ENCODE measurements around the gene PTPRN2.
A peak's percentile ranks its signal among the peaks of the same experiment; 100 is the strongest.
"Not testable (repeated sequence)": the region's sequence is repeated elsewhere in the genome, so short reads cannot be mapped to it uniquely, and the experiment has no call there.

Gene PTPRN2

DNA sequence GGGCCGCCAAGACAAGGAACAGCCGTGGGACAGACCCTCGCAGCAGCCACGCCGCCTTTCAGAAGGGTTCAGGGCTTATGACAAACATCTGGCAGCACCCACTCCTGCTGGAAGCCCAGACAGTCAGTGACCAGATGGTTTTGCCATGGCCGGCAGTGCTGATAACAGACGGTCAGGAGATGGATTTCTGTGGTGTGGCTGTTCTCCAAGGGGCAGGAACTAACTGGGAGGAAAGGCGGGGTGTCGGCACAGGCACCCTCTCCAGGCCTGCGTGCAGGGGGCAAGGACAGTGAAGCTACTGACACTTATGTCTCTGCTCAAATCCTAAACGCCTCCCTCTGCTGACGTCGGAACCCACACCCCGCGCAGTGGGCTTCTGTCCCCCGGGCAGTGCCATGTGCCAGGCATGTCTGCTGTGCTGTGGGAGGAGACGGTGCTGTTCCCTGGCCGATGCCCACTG is 834.8 kb downstream of the PTPRN2 start:
- no peak for DNase-seq

DNA sequence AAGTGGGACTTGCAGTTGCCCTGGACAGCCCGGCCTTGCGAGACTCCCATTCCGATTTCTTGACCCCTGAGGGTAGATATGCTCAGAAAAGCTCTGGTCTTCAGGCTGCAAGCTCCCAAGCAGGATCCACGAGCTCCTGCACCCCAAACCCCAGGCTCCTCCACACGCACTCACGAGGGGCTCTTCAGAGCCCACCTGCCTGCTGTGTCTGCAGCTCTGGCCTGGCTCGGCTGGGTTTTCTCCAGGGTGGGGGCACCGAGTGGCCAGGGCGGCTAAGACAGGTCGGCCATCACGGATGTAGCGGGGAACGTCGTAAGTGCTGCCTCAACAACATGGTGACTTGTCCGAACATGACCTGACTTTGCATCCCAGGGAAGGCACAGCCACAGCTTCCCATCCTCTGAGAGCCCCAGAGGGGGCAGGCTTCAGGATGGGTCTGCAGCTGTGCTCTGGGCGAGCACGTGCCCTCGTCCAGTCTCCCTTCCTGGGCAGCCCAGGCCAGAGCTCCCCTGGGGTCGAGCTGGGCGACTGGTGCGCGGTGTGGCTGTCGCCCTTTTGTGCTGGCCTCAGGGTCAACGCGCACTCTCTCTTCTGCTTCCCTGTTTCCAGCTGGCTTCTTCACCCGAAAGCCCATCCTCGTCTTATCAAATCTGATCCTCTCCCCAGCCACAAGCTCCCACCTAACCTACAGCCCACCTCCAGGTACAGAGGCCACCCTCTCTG is 835.5 kb downstream of the PTPRN2 start:
- no peak for DNase-seq

DNA sequence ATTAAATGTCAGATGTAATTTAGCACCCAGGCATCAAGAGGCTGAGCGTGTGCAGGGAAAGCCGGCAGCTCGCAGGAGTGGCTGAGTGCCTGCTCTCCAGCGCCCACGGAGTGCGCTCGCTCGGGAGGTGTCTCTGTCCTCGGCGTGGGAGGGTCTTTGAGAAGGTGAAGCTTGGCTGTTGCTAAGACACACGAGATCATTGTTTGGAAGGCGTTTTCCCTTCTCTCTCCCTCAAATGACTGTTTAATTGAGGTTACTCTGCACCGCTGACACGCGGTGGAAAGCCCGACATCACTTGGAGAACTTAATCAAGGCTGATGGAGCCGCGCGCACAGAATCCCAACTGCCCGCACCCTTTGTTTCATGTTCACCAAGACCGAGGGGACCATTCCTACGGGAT is 836.2 kb downstream of the PTPRN2 start:
- DNase-seq, result peak; percentile 15

DNA sequence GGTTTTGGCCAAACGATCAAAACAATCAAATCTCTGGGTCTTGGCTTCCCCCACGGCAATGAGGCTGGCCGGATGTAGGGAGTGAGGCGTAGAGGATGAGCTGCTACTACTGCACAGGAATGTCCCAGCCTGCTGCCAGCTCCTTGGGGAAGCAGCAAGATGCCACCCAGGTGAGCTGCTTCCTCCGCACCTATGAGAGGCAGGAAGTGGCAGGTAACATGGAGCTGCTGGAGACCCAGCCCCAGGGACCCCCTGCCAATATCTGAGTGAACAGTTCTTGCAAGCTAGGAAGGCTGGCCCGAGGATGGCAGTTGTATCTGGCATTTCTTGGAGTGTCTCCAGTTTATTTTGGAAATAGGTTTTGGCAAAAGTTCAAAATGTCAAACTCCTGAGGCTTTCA is 837.3 kb downstream of the PTPRN2 start:
- no peak for DNase-seq

DNA sequence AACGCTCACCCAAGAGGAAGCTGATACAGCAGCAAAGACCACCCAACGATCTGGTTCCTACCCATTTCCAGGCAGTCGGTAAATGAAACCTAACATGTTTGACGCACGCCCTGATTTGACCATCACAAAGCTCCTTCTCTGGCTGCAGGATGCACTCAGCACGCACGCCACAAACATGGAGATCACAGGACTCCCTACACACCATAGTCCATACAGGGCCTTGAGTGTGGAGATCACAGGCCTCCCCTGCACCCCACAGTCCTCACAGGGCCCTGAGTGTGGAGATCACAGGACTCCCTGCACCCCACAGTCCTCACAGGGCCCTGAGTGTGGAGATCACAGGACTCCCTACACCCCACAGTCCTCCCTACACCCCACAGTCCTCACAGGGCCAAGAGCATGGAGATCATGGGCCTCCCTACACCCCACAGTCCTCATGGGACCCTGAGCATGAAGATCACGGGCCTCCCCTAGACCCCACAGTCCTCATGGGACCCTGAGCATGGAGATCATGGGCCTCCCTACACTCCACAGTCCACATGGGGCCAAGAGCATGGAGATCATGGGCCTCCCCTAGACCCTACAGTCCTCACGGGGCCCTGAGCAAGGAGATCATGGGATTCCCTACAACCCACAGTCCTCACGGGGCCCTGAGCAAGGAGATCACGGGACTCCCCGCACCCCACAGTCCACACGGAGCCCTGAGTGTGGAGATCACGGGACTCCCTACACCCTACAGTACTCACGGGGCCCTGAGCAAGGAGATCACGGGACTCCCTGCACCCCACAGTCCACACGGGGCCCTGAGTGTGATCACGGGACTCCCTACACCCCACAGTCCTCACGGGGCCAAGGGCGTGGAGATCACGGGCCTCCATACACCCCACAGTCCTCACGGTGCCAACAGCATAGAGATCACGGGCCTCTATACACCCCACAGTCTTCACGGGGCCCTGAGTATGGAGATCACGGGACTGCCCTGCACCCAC is 841.6 kb downstream of the PTPRN2 start:
- no peak for DNase-seq

DNA sequence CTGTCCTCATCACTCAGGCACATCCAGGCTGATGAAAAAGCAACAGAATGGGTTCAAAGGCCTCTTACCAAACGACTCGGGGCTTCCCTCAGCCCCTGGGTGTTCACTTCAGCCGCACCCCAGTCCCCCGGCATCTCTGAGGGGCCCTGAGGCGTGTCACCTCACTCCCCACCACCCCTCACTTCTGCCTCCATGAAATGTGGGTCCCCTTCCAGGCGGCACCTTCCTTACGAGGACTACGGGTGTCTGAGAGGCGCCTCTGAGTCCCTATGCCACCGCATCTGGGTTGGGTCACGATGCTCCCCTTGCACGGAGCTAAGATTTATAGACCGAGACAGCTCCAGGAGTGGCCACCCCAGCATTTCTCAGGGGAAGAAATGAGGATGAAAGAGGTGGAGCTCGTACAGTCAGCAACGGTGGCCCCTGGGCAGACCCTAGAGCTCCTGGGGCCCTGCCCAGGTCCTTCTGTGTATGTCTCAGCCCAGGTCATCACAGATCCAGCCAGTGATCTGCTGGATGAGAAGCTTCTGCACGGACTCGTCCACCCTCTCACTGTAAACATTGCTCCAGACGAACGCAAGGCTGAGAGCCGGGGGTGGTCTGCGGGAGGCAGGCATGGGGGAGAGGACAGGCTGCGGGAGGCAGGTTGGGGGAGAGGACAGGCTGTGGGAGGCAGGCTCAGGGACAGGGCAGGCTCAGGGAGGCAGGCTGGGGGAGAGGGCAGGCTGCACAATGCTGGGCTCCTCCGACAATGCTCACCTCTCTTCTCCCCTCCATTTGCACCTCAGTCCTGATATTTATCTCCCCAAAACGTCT is 842.6 kb downstream of the PTPRN2 start:
- no peak for DNase-seq

DNA sequence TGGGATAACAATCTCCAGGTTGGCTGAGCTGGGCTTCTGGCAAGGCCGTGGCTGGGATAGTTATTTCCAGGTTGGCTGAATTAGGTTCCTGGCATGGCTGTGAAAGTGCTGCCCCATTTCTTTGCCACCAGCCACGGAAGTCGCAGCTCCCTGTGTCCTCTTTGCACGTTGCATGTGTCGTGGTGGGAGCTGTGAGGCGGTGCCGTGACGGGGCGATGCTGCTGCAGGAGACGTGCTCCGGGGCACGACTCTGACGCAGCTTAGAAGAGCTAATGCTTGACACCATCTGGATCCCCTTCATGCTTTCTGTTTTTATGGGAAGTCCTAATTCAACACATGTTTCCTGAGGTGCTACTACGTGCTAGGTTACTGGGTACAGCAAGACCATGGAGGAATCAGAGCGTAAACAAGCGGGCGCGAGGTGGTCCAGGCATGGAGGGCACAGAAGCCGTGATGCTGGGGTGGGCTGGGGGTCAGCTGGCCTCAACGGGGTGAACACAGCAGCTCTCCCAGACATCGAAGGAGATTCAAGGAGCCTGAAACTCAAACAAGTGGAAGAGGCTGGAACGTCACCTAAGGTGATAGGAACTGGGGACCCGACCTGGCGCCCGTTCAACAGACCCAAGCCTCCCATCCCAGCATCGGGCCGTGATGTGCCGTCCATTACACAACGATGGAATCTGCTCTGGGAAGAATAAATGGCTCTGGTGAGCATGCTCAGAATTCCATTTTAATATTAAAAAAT is 843.7 kb downstream of the PTPRN2 start:
- no peak for DNase-seq

DNA sequence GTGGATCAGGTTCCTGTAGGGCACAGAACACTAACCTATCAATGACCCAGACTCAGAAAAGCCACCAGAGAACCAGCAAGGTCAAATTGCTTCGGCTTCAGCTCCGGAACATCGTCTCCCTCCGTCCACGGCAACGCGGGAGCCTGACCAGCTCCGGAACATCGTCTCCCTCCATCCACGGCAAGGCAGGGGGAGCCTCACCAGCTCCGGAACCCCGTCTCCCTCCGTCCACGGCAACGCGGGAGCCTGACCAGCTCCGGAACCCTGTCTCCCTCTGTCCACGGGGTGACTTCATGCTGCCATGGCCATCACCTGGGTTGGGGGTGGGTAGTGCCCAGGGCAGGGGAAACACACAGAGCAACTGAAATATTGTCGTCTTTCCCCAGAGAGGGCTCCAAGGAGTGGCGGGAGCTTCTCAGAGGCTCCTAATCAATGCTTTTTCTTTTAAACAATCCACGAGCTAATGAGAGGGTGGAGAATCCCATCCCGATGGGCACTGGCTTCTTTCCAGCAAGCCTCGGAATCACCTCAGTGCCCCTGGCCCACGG is 847.3 kb downstream of the PTPRN2 start:
- DNase-seq, result no peak

DNA sequence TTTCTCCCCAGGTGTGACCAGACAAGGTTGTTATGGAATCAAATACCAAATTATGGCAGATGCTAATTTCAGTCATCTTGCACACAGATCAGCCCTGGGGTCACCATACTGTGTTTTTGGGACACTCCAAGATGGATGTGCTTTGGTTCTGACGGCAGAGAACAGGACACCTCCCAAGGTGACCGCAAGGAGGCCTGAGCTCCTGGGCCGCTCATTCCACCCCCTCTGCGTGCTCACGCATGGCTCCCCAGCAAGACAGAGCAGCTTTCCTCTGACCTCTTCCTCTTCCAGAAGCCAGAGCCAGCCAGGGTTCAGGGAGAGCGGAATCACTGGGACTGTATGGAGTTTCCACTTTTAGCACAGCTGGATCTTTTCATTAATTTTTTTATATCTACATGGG is 848.0 kb downstream of the PTPRN2 start:
- DNase-seq, result no peak

DNA sequence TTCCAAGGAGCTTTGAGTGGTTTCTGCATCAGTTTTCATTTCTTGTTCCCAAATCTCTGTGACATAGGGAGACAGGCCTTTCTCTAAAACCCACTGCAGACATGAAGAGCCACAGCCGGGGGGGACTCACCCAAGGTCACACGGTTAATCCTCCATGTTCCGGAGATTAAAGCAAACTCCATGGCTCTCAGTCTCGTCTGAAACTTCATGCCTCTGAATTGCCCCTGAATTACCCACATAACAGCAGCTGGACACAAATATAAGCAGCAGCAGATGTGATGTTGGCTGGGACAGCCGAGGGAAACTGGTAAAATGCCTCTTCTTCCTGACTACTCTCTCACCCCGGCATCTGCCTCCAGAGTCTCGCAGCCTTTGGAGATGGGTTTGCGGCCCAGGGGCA is 848.6 kb downstream of the PTPRN2 start:
- no peak for DNase-seq

DNA sequence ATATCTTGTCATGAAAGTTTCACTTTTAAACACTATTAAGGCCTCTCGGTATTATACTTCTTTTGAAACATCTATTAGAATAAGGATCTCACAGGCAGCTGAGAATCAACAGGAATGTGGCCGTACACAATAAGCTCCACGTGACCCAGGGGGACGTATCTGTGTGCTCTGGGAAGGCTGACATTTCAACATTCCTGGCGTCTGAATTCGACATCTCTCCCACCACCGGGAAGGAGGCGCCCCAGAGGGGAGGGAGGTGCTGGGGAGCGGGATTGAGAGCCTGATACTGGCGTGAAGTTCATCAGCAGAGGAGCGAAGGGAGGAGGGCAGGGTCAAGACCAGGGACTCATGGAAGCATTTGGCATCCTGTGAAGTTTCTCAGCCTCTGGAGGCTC is 849.6 kb downstream of the PTPRN2 start:
- DNase-seq, result no peak

DNA sequence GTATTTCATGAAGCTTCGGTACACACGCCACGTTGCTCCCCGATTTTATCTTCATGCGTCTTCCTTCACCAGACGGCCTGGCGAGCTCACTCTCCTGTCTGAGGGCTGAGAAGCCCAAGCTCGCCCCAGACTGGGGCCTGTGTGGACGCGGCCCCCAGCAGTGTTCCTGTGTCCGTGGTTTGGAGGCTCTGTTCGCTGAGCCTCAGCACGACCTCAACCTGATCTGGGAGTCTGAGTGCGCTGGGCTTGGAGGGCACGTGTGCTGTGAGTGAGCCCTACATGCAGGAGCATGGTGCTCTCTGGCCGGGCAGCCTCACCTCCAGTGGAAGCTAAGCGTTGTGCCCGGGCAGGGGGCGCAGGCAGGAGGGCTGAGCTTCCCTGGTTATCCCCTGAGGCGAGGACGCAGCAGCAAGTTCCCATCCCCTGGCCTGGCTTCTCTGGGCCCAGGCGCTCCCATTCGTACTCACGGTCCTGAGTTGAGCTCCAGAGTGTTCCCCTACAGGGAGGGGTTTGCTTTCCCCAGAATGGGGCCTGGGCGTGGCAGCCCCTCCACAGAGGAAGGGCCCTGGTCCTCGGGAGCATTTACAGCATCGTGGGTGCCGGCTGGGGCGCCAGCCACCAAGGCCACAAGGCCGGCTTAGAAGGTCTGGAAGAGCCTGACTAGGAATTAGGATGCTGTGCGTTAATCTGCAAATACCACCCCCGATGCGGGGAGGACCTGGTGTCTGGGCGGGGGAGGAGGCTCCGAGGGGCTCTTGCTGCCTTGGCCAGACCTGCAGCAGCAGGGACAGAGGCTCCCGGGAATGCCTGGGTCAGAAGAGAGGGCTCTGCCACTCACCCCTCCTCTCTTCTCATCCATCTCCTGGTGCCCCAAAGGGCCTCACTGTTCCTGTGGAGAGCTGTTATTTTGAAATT is 850.2 kb downstream of the PTPRN2 start:
- no peak for DNase-seq

DNA sequence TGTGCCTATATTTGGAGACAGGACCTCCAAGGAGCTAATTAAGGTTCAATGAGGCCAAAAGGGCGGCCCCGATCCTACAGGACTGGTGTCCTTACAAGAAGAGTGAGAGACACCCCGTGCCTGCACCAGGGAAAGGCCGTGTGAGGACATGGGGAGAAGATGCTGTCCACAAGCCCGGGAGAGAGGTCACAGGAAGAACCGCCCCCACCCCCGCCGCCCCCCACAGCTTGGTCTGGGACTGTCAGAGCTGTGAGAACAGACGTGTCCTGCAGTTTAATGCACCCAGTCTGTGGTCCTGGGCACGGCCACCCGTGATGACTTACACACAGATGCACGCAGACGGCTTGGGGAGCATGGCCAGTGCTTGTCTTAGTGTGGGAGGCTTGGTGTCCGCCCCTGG is 851.3 kb downstream of the PTPRN2 start:
- no peak for DNase-seq

DNA sequence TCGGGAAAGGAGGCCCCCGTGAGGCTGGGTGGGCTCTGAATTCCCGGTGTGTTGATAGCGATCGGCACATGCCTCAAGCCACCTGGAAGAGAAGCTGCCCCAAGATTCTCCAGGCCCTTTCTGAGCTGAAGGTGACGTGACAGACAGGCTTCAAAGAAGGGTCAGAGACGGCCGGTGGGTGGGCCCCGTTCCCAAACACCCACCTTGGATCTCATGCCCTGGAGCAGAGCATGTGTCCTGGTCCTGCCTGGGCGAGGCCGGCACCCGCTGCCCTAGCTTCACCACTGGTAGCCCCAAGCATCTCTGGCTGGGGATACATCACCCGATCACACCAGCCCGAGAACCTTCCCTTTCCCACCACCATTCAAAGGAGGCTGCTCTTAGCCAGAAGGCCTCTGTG is 851.8 kb downstream of the PTPRN2 start:
- no peak for DNase-seq

DNA sequence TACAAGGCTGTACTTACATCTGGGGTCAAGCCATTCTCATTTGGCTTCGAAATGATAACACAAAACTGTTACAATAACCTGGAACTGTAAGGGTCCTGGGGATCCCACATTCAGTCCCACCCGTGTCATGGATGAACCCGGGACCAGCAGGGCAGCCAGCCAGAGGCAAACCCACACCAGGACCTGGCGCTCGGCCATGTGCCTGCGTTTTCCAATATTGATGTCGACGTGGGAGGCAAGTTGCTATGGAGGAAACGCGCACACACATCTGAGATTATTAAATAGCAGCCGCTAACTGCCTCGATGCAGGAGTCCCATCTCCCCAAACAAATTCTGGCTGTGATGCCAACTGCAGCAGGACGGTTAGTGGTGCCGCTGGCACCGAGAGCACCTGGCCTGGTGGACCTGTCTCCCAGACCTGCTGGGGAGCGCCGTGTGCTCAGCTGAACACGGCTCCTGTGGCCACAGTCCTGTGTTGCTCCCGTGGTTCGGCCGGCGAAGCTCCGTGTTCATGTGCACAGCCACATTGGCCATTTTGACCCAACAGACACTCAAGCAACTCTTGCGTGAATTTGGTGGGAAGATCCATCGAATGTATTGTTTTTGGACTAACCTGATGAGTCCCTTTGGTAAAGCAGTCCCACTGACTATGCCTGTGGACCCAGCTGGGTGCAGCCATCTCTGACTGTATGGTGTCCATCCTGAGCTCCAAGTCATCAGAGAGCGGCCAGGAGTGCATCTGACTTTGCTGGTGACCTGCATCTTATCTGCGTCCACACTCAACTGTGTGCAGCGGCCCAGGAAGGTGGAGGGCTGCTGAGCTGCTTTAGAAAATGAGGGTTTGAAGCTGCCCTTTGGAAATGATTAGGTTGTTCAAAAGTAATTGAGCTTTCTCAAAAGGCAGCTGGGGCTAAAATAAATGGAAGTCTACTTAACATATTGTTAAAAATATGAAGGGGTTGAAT is 852.7 kb downstream of the PTPRN2 start:
- no peak for DNase-seq

DNA sequence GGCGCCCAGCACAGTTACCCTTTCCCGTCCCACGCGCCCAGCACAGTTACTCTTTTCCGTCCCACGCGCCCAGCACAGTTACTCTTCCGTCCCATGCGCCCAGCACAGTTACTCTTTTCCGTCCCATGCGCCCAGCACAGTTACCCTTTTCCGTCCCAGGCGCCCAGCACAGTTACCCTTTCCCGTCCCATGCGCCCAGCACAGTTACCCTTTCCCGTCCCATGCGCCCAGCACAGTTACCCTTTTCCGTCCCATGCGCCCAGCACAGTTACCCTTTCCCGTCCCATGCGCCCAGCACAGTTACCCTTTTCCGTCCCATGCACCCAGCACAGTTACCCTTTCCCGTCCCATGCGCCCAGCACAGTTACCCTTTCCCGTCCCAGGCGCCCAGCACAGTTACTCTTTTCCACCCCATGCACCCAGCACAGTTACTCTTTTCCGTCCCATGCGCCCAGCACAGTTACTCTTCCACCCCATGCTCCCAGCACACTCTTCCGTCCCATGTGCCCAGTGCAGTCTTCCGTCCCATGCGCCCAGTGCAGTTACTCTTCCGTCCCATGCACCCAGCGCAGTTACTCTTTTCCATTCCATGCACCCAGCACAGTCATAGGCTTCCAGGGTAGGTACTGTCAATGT is 853.7 kb downstream of the PTPRN2 start:
- not testable (repeated sequence) for DNase-seq

DNA sequence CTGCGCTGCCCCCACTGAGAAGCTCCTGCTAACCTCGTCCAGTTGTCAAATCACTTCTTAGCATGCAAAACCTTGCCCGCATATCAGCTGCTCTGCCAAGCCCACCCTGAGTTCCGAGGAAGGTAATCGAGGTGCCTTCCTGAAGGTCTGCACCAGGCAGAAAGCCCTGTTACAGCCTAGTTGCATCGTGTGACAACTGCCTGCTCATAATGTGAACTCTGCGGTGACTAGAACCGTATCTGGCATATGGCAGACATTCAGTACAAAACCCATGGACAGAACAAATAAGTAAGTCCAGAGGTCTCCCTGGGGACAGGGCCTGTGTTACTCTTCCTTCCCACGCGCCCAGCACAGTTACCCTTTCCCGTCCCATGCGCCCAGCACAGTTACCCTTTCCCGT is 856.5 kb downstream of the PTPRN2 start:
- DNase-seq, result no peak

DNA sequence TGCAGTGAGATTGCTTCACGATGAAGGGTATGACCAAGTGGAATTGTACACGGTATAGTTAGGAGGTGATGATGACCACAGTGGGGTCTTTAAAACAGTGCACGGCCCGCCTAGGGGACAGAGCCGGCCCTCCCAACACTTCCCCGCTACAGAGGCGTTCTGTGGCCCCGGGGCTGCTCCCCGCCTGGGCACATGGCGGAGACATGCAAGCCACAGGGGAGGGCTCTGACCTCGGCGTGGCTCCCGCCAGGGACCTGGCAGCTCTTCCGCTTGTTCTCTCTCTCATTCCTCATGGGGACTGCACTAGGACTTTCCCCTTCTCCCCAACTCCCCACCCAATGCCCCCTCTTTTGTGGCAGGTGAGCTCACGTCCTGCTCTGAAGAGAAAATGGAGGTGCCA is 857.0 kb downstream of the PTPRN2 start:
- DNase-seq, result no peak

DNA sequence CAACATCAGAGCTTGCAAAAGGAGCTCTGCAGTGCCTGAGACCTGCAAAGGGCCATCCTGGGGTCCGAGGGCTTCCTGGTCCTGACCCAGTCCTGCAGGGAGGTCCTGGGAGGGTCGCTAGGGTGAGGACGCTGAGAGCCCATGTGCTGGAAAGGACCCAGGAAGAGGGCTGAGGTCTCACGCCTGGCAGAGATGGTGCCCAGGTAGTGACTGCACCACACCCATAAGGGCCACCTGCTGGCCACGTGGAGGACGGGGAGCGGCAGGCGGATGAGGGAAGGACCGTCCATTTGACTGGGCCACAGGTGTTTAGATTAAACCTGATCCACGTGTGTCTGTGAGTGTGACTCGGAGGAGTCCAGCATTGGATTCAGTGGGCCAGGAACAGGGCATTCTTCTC is 858.1 kb downstream of the PTPRN2 start:
- no peak for DNase-seq
